OCI-LY3 (cell line): Measurements from ENCODE around the gene WWTR1.

Experiments used
- H2AFZ ChIP-seq: fragments of 200-600, 300-600 bp; shearing (Covaris generic); 2 replicates; pipeline ENCODE4 v1.6.0; 2014; ENCODE audit warnings: antibody characterized with exemption, low read depth, low read length
- H3K27ac ChIP-seq: fragments of 200-600, 300-600 bp; sonication (generic); 2 replicates; pipeline ENCODE4 v1.5.1; 2014; ENCODE audit warnings: mild to moderate bottlenecking, low read length, moderate library complexity, mixed read lengths
- H3K27me3 ChIP-seq: fragments of 200-600, 300-600 bp; sonication (generic); 2 replicates; pipeline ENCODE4 v1.6.1; 2014; ENCODE audit warnings: low read depth, low read length, mixed read lengths
- H3K36me3 ChIP-seq: fragments of 200-600, 300-600 bp; sonication (generic); replicated peaks from 2 replicates; pipeline ENCODE3; 2014; ENCODE audit warnings: low read depth, low read length, mixed read lengths
- H3K4me1 ChIP-seq: fragments of 300-600, 200-600 bp; sonication (generic); 2 replicates; pipeline ENCODE4 v1.6.1; 2014; ENCODE audit warnings: low read length, mixed read lengths
- H3K4me2 ChIP-seq: fragments of 200-600, 300-600 bp; sonication (generic); 2 replicates; pipeline ENCODE4 v1.6.1; 2014; ENCODE audit warnings: low read length, mixed read lengths
- H3K4me3 ChIP-seq: fragments of 300-600, 200-600 bp; sonication (generic); 2 replicates; pipeline ENCODE4 v1.5.1; 2014; ENCODE audit warnings: antibody characterized with exemption, mild to moderate bottlenecking, low read length, moderate library complexity
- H3K79me2 ChIP-seq: fragments of 300-600, 200-600 bp; shearing (Covaris generic); 2 replicates; pipeline ENCODE4 v1.6.1; 2014; ENCODE audit warnings: mild to moderate bottlenecking, low read length, mixed read lengths
- H3K9ac ChIP-seq: fragments of 300-600, 200-600 bp; shearing (Covaris generic); 2 replicates; pipeline ENCODE4 v1.6.0; 2014; ENCODE audit warnings: mild to moderate bottlenecking, low read length, moderate library complexity
- H3K9me3 ChIP-seq: fragments of 200-600, 300-600 bp; shearing (Covaris generic); 2 replicates; pipeline ENCODE4 v1.6.1; 2014; ENCODE audit warnings: low read length, mixed read lengths; ENCODE audit not compliant: insufficient read depth
- H4K20me1 ChIP-seq: fragments of 200-600, 300-600 bp; sonication (generic); 2 replicates; pipeline ENCODE4 v1.6.1; 2016; ENCODE audit warnings: low read length, mixed read lengths; ENCODE audit not compliant: insufficient read depth
- EZH2phosphoT487 ChIP-seq: fragments of 200-600 bp; shearing (Covaris generic); IDR thresholded peaks from 2 replicates; pipeline ENCODE4 v1.6.1; 2018; ENCODE audit warnings: antibody characterized with exemption, mixed run types, low read depth
- TF ChIP-seq, protein P1 (sequence below): fragments of 200-600, 300-600 bp; sonication (generic); IDR thresholded peaks from 2 replicates; pipeline ENCODE4 v1.5.1; 2014; ENCODE audit warnings: antibody characterized with exemption, low read length, low read depth

The WWTR1 gene

DNA sequence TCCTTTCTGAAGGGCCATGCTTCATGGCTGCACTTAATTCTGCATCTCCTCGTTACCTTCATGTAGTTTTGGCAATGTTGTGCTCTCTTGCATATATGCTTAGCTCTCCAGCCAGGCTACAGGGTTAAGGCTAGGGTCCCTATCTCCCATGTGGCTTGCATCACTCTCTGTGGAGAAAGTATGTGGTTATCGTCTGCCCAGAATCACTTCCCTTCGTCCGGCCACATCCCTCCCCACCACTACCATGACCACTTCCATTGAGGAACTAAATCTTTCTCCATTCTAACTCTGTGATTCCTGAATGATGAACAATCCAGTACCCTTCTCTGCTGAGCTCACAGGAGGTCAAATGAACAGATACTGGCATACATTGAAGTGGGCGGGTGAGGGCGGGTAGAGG, 34.0 kb downstream of the WWTR1 start:
- Histone ChIP-seq H3K27ac (no peak overlapping the region), H4K20me1 (no peaks in the 10 kb centered on the region), H3K9ac (no peak overlapping the region), H3K27me3 (peaks cover 7% of the 10 kb centered on the region; the same call in 1 of the 2 replicates), H3K4me2 (no peak overlapping the region), H2AFZ (no peak overlapping the region), H3K36me3 (no peaks in the 10 kb centered on the region), H3K79me2 (no peaks in the 10 kb centered on the region), H3K4me3 (no peak overlapping the region), H3K9me3 (no peaks in the 10 kb centered on the region), H3K4me1 (no peaks in the 10 kb centered on the region)
- TF ChIP-seq EZH2phosphoT487 = no peak
- TF ChIP-seq, protein P1, sequence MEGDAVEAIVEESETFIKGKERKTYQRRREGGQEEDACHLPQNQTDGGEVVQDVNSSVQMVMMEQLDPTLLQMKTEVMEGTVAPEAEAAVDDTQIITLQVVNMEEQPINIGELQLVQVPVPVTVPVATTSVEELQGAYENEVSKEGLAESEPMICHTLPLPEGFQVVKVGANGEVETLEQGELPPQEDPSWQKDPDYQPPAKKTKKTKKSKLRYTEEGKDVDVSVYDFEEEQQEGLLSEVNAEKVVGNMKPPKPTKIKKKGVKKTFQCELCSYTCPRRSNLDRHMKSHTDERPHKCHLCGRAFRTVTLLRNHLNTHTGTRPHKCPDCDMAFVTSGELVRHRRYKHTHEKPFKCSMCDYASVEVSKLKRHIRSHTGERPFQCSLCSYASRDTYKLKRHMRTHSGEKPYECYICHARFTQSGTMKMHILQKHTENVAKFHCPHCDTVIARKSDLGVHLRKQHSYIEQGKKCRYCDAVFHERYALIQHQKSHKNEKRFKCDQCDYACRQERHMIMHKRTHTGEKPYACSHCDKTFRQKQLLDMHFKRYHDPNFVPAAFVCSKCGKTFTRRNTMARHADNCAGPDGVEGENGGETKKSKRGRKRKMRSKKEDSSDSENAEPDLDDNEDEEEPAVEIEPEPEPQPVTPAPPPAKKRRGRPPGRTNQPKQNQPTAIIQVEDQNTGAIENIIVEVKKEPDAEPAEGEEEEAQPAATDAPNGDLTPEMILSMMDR = no peak

DNA sequence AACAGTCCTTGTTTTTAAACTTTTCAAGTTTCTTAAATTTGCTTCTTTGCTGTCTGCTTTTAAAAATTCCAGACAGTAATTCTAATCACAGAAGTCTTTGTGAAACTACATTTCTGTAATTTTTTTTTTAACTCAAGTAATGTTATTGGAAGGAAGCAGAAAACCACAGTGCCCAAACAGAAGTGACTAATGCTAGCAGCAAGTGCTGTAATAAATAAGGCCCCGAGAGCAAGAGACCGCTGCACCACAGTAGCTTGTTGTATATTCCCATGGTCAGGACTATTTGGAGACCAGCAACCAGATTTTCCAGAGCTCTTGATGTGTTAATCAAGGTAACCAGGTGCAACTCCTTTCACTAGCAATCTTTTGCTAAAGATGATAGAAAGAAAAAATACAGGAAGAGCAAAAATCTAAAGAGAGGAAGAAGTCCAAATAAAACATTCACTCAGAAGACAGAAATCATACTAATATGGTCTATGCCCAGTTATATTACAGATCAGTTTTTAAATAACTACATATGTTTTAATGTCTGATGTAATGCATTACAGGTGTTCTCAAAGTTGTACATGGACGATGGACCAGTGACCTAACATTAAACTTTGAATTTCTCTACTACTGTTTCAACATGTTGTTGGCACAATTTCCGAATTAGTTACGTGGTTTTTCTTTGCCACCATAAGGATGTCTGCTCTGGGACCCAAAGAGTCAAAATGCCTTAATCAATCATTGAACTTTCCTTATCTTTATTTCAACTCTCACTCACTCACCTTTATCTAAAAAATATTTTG, 36.4 kb downstream of the WWTR1 start:
- Histone ChIP-seq H3K9ac (no peak overlapping the region), H3K4me2 (no peak overlapping the region), H3K4me3 (no peak overlapping the region), H3K4me1 (no peaks in the 10 kb centered on the region), H3K79me2 (no peaks in the 10 kb centered on the region), H3K27ac (no peak overlapping the region), H2AFZ (no peak overlapping the region), H3K27me3 (peaks cover 7% of the 10 kb centered on the region; the same call in 1 of the 2 replicates), H3K36me3 (no peaks in the 10 kb centered on the region), H3K9me3 (no peaks in the 10 kb centered on the region), H4K20me1 (no peaks in the 10 kb centered on the region)
- TF ChIP-seq EZH2phosphoT487 = no peak
- TF ChIP-seq, protein P1 = no peak

DNA sequence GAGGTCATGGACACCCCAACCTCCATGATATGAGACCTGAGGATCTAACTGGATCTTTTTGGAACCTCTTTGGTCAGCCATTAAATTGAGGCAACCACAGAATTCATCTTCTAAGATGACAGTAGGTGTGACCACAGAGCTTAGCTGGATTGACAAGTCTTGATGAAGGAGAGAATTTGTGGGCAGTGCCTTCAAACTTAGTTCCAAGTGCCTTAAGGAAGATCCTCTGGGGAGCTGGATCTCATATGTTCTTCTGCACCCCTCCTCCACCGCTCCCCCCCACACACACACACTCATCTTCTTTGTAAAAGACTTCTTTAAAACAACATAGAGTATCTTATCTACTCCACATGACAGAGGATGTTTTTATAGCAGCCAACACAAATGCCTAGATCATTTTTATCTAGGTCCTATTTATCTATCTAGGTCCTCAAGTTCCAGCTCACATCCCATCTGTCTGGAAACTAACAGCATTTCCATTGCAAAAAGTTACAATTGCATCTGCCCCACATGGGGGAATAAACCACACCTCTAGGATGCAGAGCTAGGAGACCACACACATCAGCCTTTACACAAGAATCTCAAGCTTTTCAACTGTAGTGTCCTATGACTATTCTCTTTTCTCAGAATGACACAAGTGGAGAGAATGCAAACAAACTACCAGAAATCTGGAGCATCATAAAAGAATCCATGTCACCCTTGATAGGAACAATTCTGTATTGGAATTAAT, 37.4 kb downstream of the WWTR1 start:
- H3K36me3 ChIP-seq = no peaks in the 10 kb centered on the region
- no peaks in the 10 kb centered on the region for H3K79me2 ChIP-seq
- no peak overlapping the region for H3K4me2 ChIP-seq
- no peak overlapping the region for H2AFZ ChIP-seq
- H4K20me1 ChIP-seq = no peaks in the 10 kb centered on the region
- H3K4me1 ChIP-seq = no peaks in the 10 kb centered on the region
- no peaks in the 10 kb centered on the region for H3K9me3 ChIP-seq
- no peak overlapping the region for H3K9ac ChIP-seq
- TF ChIP-seq, protein P1 = no peak
- no peak for TF ChIP-seq EZH2phosphoT487
- H3K27me3 ChIP-seq = peaks cover 3% of the 10 kb centered on the region; the same call in 1 of the 2 replicates
- no peak overlapping the region for H3K4me3 ChIP-seq
- no peak overlapping the region for H3K27ac ChIP-seq

DNA sequence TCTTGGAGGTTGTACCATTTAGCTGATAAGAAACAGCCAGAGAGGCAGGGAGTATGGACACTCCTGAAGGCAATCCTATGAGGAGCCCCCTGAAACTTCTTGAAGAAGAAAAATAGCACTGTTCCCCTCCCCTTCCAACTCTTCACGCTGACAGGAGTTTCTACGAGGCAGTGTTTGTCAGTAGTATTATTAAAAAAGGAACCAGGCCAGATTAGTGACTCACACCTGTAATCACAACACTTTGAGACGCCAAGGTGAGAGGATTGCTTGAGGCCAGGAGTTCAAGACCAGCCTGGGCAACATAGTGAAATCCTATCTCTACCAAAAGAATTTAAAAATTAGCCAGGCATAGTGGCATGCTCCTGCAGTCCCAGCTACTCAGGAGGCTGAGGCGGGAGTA, 38.7 kb downstream of the WWTR1 start:
- no peaks in the 10 kb centered on the region for H3K36me3 ChIP-seq
- H3K4me3 ChIP-seq = no peak overlapping the region
- H3K4me2 ChIP-seq = no peak overlapping the region
- no peaks in the 10 kb centered on the region for H3K9me3 ChIP-seq
- H3K9ac ChIP-seq = no peak overlapping the region
- no peak overlapping the region for H2AFZ ChIP-seq
- TF ChIP-seq, protein P1 = no peak
- no peak for TF ChIP-seq EZH2phosphoT487
- peaks cover 3% of the 10 kb centered on the region; the same call in 1 of the 2 replicates for H3K27me3 ChIP-seq
- no peaks in the 10 kb centered on the region for H4K20me1 ChIP-seq
- H3K79me2 ChIP-seq = no peaks in the 10 kb centered on the region
- H3K27ac ChIP-seq = no peak overlapping the region
- H3K4me1 ChIP-seq = no peaks in the 10 kb centered on the region
